Keratinocyte (primary cell): ENCODE measurements around the gene WDR19. TPM values are rescaled to one million over a fixed set of nuclear protein-coding genes. Genes with fewer than 3 reads are reported as not detected.
"Not testable (repeated sequence)": the region's sequence is repeated elsewhere in the genome, so short reads cannot be mapped to it uniquely, and the experiment has no call there.

Source experiments
- DNase-seq: peaks from one replicate; pipeline ENCODE4 v3.0.0-alpha.2; 2011; ENCODE audit warnings: low read depth, missing footprints, low spot score
- FAIRE-seq: peaks from 2 replicates; lab custom pipeline; 2011; peaks lifted over from hg19 to GRCh38; lab: Jason Lieb, UNC
- H2AFZ ChIP-seq: 2 replicates; pipeline ENCODE4 v1.6.0; 2012; ENCODE audit warnings: low read length, control low read depth, inconsistent platforms; ENCODE audit not compliant: control insufficient read depth
- H3K27ac ChIP-seq: 2 replicates; pipeline ENCODE4 v1.5.1; 2011; ENCODE audit warnings: low read length; ENCODE audit not compliant: control insufficient read depth, insufficient read depth
- H3K27me3 ChIP-seq: 3 replicates; pipeline ENCODE4 v1.6.0; 2011; ENCODE audit warnings: low read length; ENCODE audit not compliant: control insufficient read depth, insufficient read depth; ENCODE audit errors: extremely low read depth
- H3K36me3 ChIP-seq, 2 experiments: 2 replicates in 1 of 2; 3 replicates in 1 of 2; pipeline ENCODE4 v1.5.1; 2011; ENCODE audit warnings: low read length in 2 of 2, mild to moderate bottlenecking in 1 of 2; ENCODE audit not compliant: control insufficient read depth in 2 of 2, insufficient read depth in 2 of 2; ENCODE audit errors: extremely low read depth in 1 of 2
- H3K4me1 ChIP-seq: 3 replicates; pipeline ENCODE4 v1.5.1; 2011; ENCODE audit warnings: low read length; ENCODE audit not compliant: control insufficient read depth, insufficient read depth; ENCODE audit errors: extremely low read depth
- H3K4me2 ChIP-seq: 3 replicates; pipeline ENCODE4 v1.6.0; 2011; ENCODE audit warnings: low read depth, low read length; ENCODE audit not compliant: control insufficient read depth, insufficient read depth; ENCODE audit errors: extremely low read depth
- H3K4me3 ChIP-seq, 3 experiments: fragments of 200-600 bp in 1 of 3; sonication (generic) in 1 of 3; 2 replicates in 2 of 3; 3 replicates in 1 of 3; pipeline ENCODE4 v1.5.1; 2011 to 2016; ENCODE audit warnings: low read length in 3 of 3, mild to moderate bottlenecking in 3 of 3, control low read depth in 2 of 3, inconsistent platforms in 1 of 3, low read depth in 1 of 3, mixed read lengths in 1 of 3, mixed run types in 1 of 3, moderate library complexity in 1 of 3; ENCODE audit not compliant: control insufficient read depth in 2 of 3, insufficient read depth in 2 of 3; ENCODE audit errors: extremely low read depth in 1 of 3
- H3K79me2 ChIP-seq: 2 replicates; pipeline ENCODE4 v1.6.0; 2012; ENCODE audit warnings: low read length; ENCODE audit not compliant: control insufficient read depth, insufficient read depth
- H3K9ac ChIP-seq: 3 replicates; pipeline ENCODE4 v1.6.0; 2011; ENCODE audit warnings: low read length; ENCODE audit not compliant: control insufficient read depth, insufficient read depth; ENCODE audit errors: extremely low read depth
- H3K9me1 ChIP-seq: 3 replicates; pipeline ENCODE4 v1.6.0; 2011; ENCODE audit warnings: low read length; ENCODE audit not compliant: control insufficient read depth, insufficient read depth; ENCODE audit errors: extremely low read depth
- H3K9me3 ChIP-seq: 2 replicates; pipeline ENCODE4 v1.5.1; 2012; ENCODE audit warnings: low read depth, low read length; ENCODE audit not compliant: control insufficient read depth
- H4K20me1 ChIP-seq: 3 replicates; pipeline ENCODE4 v1.6.0; 2011; ENCODE audit warnings: low read length; ENCODE audit not compliant: control insufficient read depth, insufficient read depth; ENCODE audit errors: extremely low read depth
- CTCF ChIP-seq, 3 experiments: IDR thresholded peaks in 1 of 3; conservative IDR thresholded peaks in 1 of 3; optimal IDR thresholded peaks in 1 of 3; 2 replicates in 2 of 3; 3 replicates in 1 of 3; pipeline versions ENCODE3 to v1.5.1; 2011; ENCODE audit warnings: low read length in 3 of 3, mild to moderate bottlenecking in 3 of 3, moderate library complexity in 2 of 3, control low read depth in 1 of 3, inconsistent platforms in 1 of 3; ENCODE audit not compliant: insufficient read depth in 2 of 3; ENCODE audit errors: extremely low read depth in 1 of 3
- EZH2 ChIP-seq: IDR thresholded peaks from one replicate; pipeline ENCODE4 v1.6.1; 2012; ENCODE audit warnings: inconsistent platforms, mild to moderate bottlenecking, low read length, moderate library complexity
- dilution Hi-C: fragments of 300-500 bp; cut with MboI; formaldehyde crosslinking; loops from one replicate; pipeline ENCODE4 v1.7.0; 2020; ENCODE audit warnings: low sequenced_read_pairs; ENCODE audit not compliant: extremely low pct_ligation_motif_present
- polyA plus RNA-seq, 5 experiments: library from polyadenylated mRNA; depleted of rRNA in 3 of 5; stranded (reverse) in 3 of 5; stranded (forward) in 1 of 5; unstranded in 1 of 5; fragments of >200 nt; gene quantifications; 1 replicate in 1 of 5; 2 replicates in 3 of 5; 3 replicates in 1 of 5; pipeline versions ENCODE4 v1.2.1 to v1.2.3, GENCODE V29; 2011 to 2012; ENCODE audit warnings: missing spikeins in 2 of 5, low read depth in 1 of 5, low replicate concordance in 1 of 5

The WDR19 gene
- polyA plus RNA-seq, 1 donor (not counting 4 experiments of a cell fraction or from before 2014, with no cell fraction given), result 25.3 TPM

- no peaks in the 10 kb centered on the region for H3K9me3 ChIP-seq
- peaks cover 13 to 17% of the 10 kb centered on the region in 2 experiments for H3K36me3 ChIP-seq
- no peaks in the 10 kb centered on the region for H3K79me2 ChIP-seq
- H3K9me1 ChIP-seq, result no peaks in the 10 kb centered on the region
- no peaks in the 10 kb centered on the region for H3K4me1 ChIP-seq
- no peak overlapping the region for H3K27ac ChIP-seq
- TF ChIP-seq EZH2 (no peak), CTCF (optimal IDR thresholded peaks at IDR 0.05 in 1 of 3, IDR thresholded peaks at IDR 0.05 in 1 of 3, conservative IDR thresholded peaks at IDR 0.05 in 1 of 3; ENCODE audit: extremely low read depth in 1 of 3, insufficient read depth in 2 of 3, low read length in 3 of 3) (no peak)
- no peak overlapping the region for H3K9ac ChIP-seq
- no peaks in the 10 kb centered on the region for H3K27me3 ChIP-seq
- no peak overlapping the region for H3K4me3 ChIP-seq
- no peak for DNase-seq
- no peak for FAIRE-seq
- no peak overlapping the region for H3K4me2 ChIP-seq
- no peaks in the 10 kb centered on the region for H4K20me1 ChIP-seq
- H2AFZ ChIP-seq, result no peak overlapping the region
- dilution Hi-C loops, result no loop called here
Observed at GRCh38 chr4:39287223-39287622, 104.9 kb downstream of the WDR19 start.

- no peak for DNase-seq
- H3K4me2 ChIP-seq, result no peak overlapping the region
- H3K9me3 ChIP-seq, result no peaks in the 10 kb centered on the region
- no peak overlapping the region for H3K9ac ChIP-seq
- H3K27me3 ChIP-seq, result no peaks in the 10 kb centered on the region
- no peak overlapping the region for H3K27ac ChIP-seq
- H4K20me1 ChIP-seq, result no peaks in the 10 kb centered on the region
- H3K4me1 ChIP-seq, result no peaks in the 10 kb centered on the region
- peak; percentile 66 for FAIRE-seq
- dilution Hi-C loops, result no loop called here
- no peaks in the 10 kb centered on the region for H3K79me2 ChIP-seq
- H3K36me3 ChIP-seq, result peaks cover 13 to 17% of the 10 kb centered on the region in 2 experiments
- no peak overlapping the region for H3K4me3 ChIP-seq
- no peak overlapping the region for H2AFZ ChIP-seq
- no peaks in the 10 kb centered on the region for H3K9me1 ChIP-seq
- TF ChIP-seq EZH2, result no peak
- no peak for TF ChIP-seq CTCF (optimal IDR thresholded peaks at IDR 0.05 in 1 of 3, IDR thresholded peaks at IDR 0.05 in 1 of 3, conservative IDR thresholded peaks at IDR 0.05 in 1 of 3; ENCODE audit: extremely low read depth in 1 of 3, insufficient read depth in 2 of 3, low read length in 3 of 3)
Observed at GRCh38 chr4:39291686-39292085, 109.4 kb downstream of the WDR19 start.

GRCh38 chr4:39292433-39292832 is 110.1 kb downstream of the WDR19 start:
- H3K36me3 ChIP-seq, result peaks cover 11 to 18% of the 10 kb centered on the region in 2 experiments
- dilution Hi-C loops, H3K9me3 ChIP-seq, H3K79me2 ChIP-seq, H3K4me3 ChIP-seq, FAIRE-seq, H3K9ac ChIP-seq, H3K27ac ChIP-seq, H3K4me2 ChIP-seq, H4K20me1 ChIP-seq, H3K4me1 ChIP-seq, H2AFZ ChIP-seq, H3K9me1 ChIP-seq, H3K27me3 ChIP-seq, DNase-seq: not testable (repeated sequence)
